GM23248 (cell line): ENCODE data around the gene ADAMTSL5. TPM values are rescaled to one million over a fixed set of nuclear protein-coding genes. Genes with fewer than 3 reads are reported as not detected.
A peak's percentile ranks its signal among the peaks of the same experiment; 100 is the strongest.

Source experiments
- DNase-seq: peaks from one replicate; pipeline ENCODE4 v3.0.0-alpha.2; 2015
- H2AFZ ChIP-seq: fragments of 200-600 bp; sonication (generic); 2 replicates; pipeline ENCODE4 v1.6.1; 2016; ENCODE audit warnings: antibody characterized with exemption
- H3F3A ChIP-seq: fragments of 200-600 bp; sonication (generic); 2 replicates; pipeline ENCODE4 v1.6.1; 2016; ENCODE audit warnings: mild to moderate bottlenecking, antibody characterized with exemption, mixed run types; ENCODE audit not compliant: insufficient read depth
- H3K27ac ChIP-seq: fragments of 200-600 bp; sonication (generic); 2 replicates; pipeline ENCODE4 v1.5.1; 2016; ENCODE audit warnings: mild to moderate bottlenecking
- H3K27me3 ChIP-seq: fragments of 200-600 bp; sonication (generic); replicated peaks from 2 replicates; pipeline ENCODE4 v1.6.1; 2016; ENCODE audit warnings: mild to moderate bottlenecking; ENCODE audit not compliant: insufficient read depth
- H3K36me3 ChIP-seq: fragments of 200-600 bp; sonication (generic); 2 replicates; pipeline ENCODE4 v1.6.1; 2016; ENCODE audit warnings: low read depth, mild to moderate bottlenecking
- H3K4me1 ChIP-seq: fragments of 200-600 bp; sonication (generic); 2 replicates; pipeline ENCODE4 v1.6.1; 2016; ENCODE audit warnings: mild to moderate bottlenecking; ENCODE audit not compliant: insufficient read depth
- H3K4me2 ChIP-seq: fragments of 200-600 bp; sonication (generic); one replicate; pipeline ENCODE4 v1.6.1; 2016; ENCODE audit warnings: mild to moderate bottlenecking; ENCODE audit not compliant: unreplicated experiment
- H3K4me3 ChIP-seq: fragments of 200-600 bp; sonication (generic); 2 replicates; pipeline ENCODE4 v1.5.1; 2016; ENCODE audit warnings: mild to moderate bottlenecking
- H3K79me2 ChIP-seq: fragments of 200-600 bp; sonication (generic); 2 replicates; pipeline ENCODE4 v1.6.1; 2016; ENCODE audit warnings: mild to moderate bottlenecking; ENCODE audit not compliant: insufficient read depth
- H3K9ac ChIP-seq: fragments of 200-600 bp; sonication (generic); 2 replicates; pipeline ENCODE4 v1.6.1; 2016; ENCODE audit warnings: mild to moderate bottlenecking
- H3K9me2 ChIP-seq: fragments of 200-600 bp; sonication (generic); 2 replicates; pipeline ENCODE4 v1.6.1; 2016; ENCODE audit warnings: mixed run types, mild to moderate bottlenecking, moderate library complexity; ENCODE audit not compliant: insufficient read depth
- H3K9me3 ChIP-seq: fragments of 200-600 bp; sonication (generic); one replicate; pipeline ENCODE4 v1.6.1; 2017; ENCODE audit warnings: low read depth
- H4K20me1 ChIP-seq: fragments of 200-600 bp; sonication (generic); 2 replicates; pipeline ENCODE4 v1.6.0; 2016; ENCODE audit not compliant: insufficient read depth
- EZH2 ChIP-seq: fragments of 200-600 bp; sonication (generic); IDR thresholded peaks from 2 replicates; pipeline ENCODE4 v1.6.1; 2018; ENCODE audit warnings: antibody characterized with exemption, mild to moderate bottlenecking; ENCODE audit not compliant: insufficient read depth, poor library complexity, severe bottlenecking
- EZH2phosphoT487 ChIP-seq: fragments of 200-600 bp; sonication (generic); IDR thresholded peaks from 2 replicates; pipeline ENCODE4 v1.6.1; 2018; ENCODE audit warnings: antibody characterized with exemption, moderate library complexity, mild to moderate bottlenecking, low read depth; ENCODE audit not compliant: insufficient read depth
- WGBS, 2 experiments: methylation state at CpG; one replicate each; pipeline ENCODE4 v1.1.6; 2015 to 2017; ENCODE audit warnings: low lambda C conversion rate in 2 of 2, low coverage in 1 of 2; ENCODE audit errors: missing lambda C conversion rate in 2 of 2; 5-methylcytosine and 5-hydroxymethylcytosine counted together
- in situ Hi-C: fragments of 300-500 bp; cut with MboI; formaldehyde crosslinking; loops from 2 replicates; pipeline ENCODE4 v1.15.0; 2020
- polyA plus RNA-seq: library from polyadenylated mRNA; unstranded; fragments of >200 nt; fragmentation: Nextera tagmentation; extraction: Ambion mirVana; gene quantifications from 2 replicates; pipeline ENCODE4 v1.2.1, GENCODE V29; 2016
- total RNA-seq: library from RNA; depleted of rRNA; stranded (reverse); fragments of >200 nt; shearing (Covaris generic); gene quantifications from 2 replicates; pipeline ENCODE4 v1.2.3, GENCODE V29; 2014; rRNA removed

The ADAMTSL5 gene
- total and polyA plus RNA-seq, 2 experiments from 2014 or later: 19.3 to 31.7 TPM

GRCh38 chr19:1457031-1457739 is 55.6 kb downstream of the ADAMTSL5 start:
- peaks cover 5% of the 10 kb centered on the region; the same call in 1 of the 2 replicates for H3F3A ChIP-seq
- H2AFZ ChIP-seq: no peak overlapping the region
- no peak overlapping the region for H3K4me3 ChIP-seq
- no peaks in the 10 kb centered on the region for H3K36me3 ChIP-seq
- H3K9ac ChIP-seq: no peak overlapping the region
- no peak overlapping the region for H3K27ac ChIP-seq
- TF ChIP-seq EZH2: no peak
- no peak for TF ChIP-seq EZH2phosphoT487
- H3K4me2 ChIP-seq: no peak overlapping the region
- H3K79me2 ChIP-seq: no peaks in the 10 kb centered on the region
- WGBS, 2 experiments: 15 to 16% methylated on average over 45 of the region's 48 CpGs
- peak; percentile 32 for DNase-seq
- in situ Hi-C loops: no loop called here
- H3K4me1 ChIP-seq: no peaks in the 10 kb centered on the region
- H4K20me1 ChIP-seq: no peaks in the 10 kb centered on the region
- no peaks in the 10 kb centered on the region for H3K9me2 ChIP-seq
- H3K9me3 ChIP-seq: no peaks in the 10 kb centered on the region
- H3K27me3 ChIP-seq: peaks cover 5% of the 10 kb centered on the region; the same call in 1 of the 2 replicates

GRCh38 chr19:1456121-1456900 is 56.5 kb downstream of the ADAMTSL5 start:
- Histone ChIP-seq H3K9me3 (no peaks in the 10 kb centered on the region), H3K4me2 (no peak overlapping the region), H3K36me3 (no peaks in the 10 kb centered on the region), H3F3A (peaks cover 5% of the 10 kb centered on the region; the same call in 1 of the 2 replicates), H3K9ac (no peak overlapping the region), H3K27ac (no peak overlapping the region), H3K27me3 (peaks cover 7% of the 10 kb centered on the region; the same call in 1 of the 2 replicates), H2AFZ (no peak overlapping the region), H3K4me3 (no peak overlapping the region), H3K9me2 (no peaks in the 10 kb centered on the region), H3K4me1 (no peaks in the 10 kb centered on the region), H3K79me2 (no peaks in the 10 kb centered on the region), H4K20me1 (no peaks in the 10 kb centered on the region)
- in situ Hi-C loops: no loop called here
- DNase-seq: no peak
- 26 to 35% methylated on average over 27 to 41 of the region's 43 CpGs for WGBS, 2 experiments
- peak; percentile 12 for TF ChIP-seq EZH2
- TF ChIP-seq EZH2phosphoT487: no peak

GRCh38 chr19:1455336-1456120 is 57.3 kb downstream of the ADAMTSL5 start:
- WGBS, 2 experiments: 3 to 5% methylated on average over 23 to 41 of the region's 42 CpGs
- TF ChIP-seq EZH2phosphoT487 (no peak), EZH2 (no peak)
- DNase-seq: peak; percentile 77

More at GRCh38 chr19:1455336-1456120, 57.3 kb downstream of the ADAMTSL5 start:
- Histone ChIP-seq H3K4me1 (no peaks in the 10 kb centered on the region), H3K9ac (no peak overlapping the region), H3K79me2 (no peaks in the 10 kb centered on the region), H4K20me1 (no peaks in the 10 kb centered on the region), H2AFZ (no peak overlapping the region), H3K9me3 (no peaks in the 10 kb centered on the region), H3K4me3 (no peak overlapping the region), H3K9me2 (no peaks in the 10 kb centered on the region), H3K27me3 (peaks cover 15% of the 10 kb centered on the region), H3F3A (peaks cover 5% of the 10 kb centered on the region; the same call in 1 of the 2 replicates), H3K27ac (no peak overlapping the region), H3K4me2 (no peak overlapping the region), H3K36me3 (no peaks in the 10 kb centered on the region)
- in situ Hi-C loops: no loop called here

Other genes starting within 250 kb of the ADAMTSL5 start
- gene CIRBP, start 243.7 kb downstream of the ADAMTSL5 start, total RNA-seq: 239 and 392 TPM in 2 replicates
- gene CIRBP, start 243.7 kb downstream of the ADAMTSL5 start, polyA plus RNA-seq: 163 and 185 TPM in 2 replicates
- 61.5 and 84.5 TPM in 2 replicates for gene FAM174C, start 237.5 kb downstream of the ADAMTSL5 start, total RNA-seq
- 67.8 and 81.6 TPM in 2 replicates for gene FAM174C, start 237.5 kb downstream of the ADAMTSL5 start, polyA plus RNA-seq
- not detected in 2 replicates for gene EFNA2, start 227.1 kb downstream of the ADAMTSL5 start, total RNA-seq
- gene EFNA2, start 227.1 kb downstream of the ADAMTSL5 start, polyA plus RNA-seq: not detected in 2 replicates
- 64.1 and 67.1 TPM in 2 replicates for gene NDUFS7, start 129.1 kb downstream of the ADAMTSL5 start, total RNA-seq
- gene NDUFS7, start 129.1 kb downstream of the ADAMTSL5 start, polyA plus RNA-seq: 173 and 177 TPM in 2 replicates
- 39.8 and 43.7 TPM in 2 replicates for gene GAMT, start 111.5 kb downstream of the ADAMTSL5 start, total RNA-seq
- gene GAMT, start 111.5 kb downstream of the ADAMTSL5 start, polyA plus RNA-seq: 40.1 and 43.1 TPM in 2 replicates
- gene DAZAP1, start 105.4 kb downstream of the ADAMTSL5 start, total RNA-seq: 56.6 and 59.4 TPM in 2 replicates
- 11.0 and 12.8 TPM in 2 replicates for gene DAZAP1, start 105.4 kb downstream of the ADAMTSL5 start, polyA plus RNA-seq
- 1,256 and 1,289 TPM in 2 replicates for gene RPS15, start 74.6 kb downstream of the ADAMTSL5 start, total RNA-seq
- gene RPS15, start 74.6 kb downstream of the ADAMTSL5 start, polyA plus RNA-seq: 921 and 947 TPM in 2 replicates
- gene APC2, start 62.9 kb downstream of the ADAMTSL5 start, total RNA-seq: 0.11 TPM in 1 of 2 replicates, not detected in the other
- 0.10 and 0.11 TPM in 2 replicates for gene APC2, start 62.9 kb downstream of the ADAMTSL5 start, polyA plus RNA-seq
- gene C19orf25, start 33.8 kb downstream of the ADAMTSL5 start, total RNA-seq: 35.9 and 40.2 TPM in 2 replicates
- 33.2 and 34.7 TPM in 2 replicates for gene C19orf25, start 33.8 kb downstream of the ADAMTSL5 start, polyA plus RNA-seq
- 0.13 and 0.76 TPM in 2 replicates for gene PCSK4, start 22.7 kb downstream of the ADAMTSL5 start, total RNA-seq
- 0.28 and 0.43 TPM in 2 replicates for gene PCSK4, start 22.7 kb downstream of the ADAMTSL5 start, polyA plus RNA-seq
- gene REEP6, start 21.8 kb downstream of the ADAMTSL5 start, total RNA-seq: 2.9 and 3.0 TPM in 2 replicates
- 4.0 and 4.3 TPM in 2 replicates for gene REEP6, start 21.8 kb downstream of the ADAMTSL5 start, polyA plus RNA-seq
- not detected in 2 replicates for gene PLK5, start 11.1 kb upstream of the ADAMTSL5 start, total RNA-seq
- gene PLK5, start 11.1 kb upstream of the ADAMTSL5 start, polyA plus RNA-seq: not detected in 2 replicates
- gene MEX3D, start 55.3 kb upstream of the ADAMTSL5 start, total RNA-seq: 50.3 and 50.6 TPM in 2 replicates
- gene MEX3D, start 55.3 kb upstream of the ADAMTSL5 start, polyA plus RNA-seq: 2.6 and 3.0 TPM in 2 replicates
- 134 and 153 TPM in 2 replicates for gene MBD3, start 79.8 kb upstream of the ADAMTSL5 start, total RNA-seq
- 24.5 and 26.4 TPM in 2 replicates for gene MBD3, start 79.8 kb upstream of the ADAMTSL5 start, polyA plus RNA-seq
- 49.3 and 53.0 TPM in 2 replicates for gene UQCR11, start 92.4 kb upstream of the ADAMTSL5 start, total RNA-seq
- 669 and 684 TPM in 2 replicates for gene UQCR11, start 92.4 kb upstream of the ADAMTSL5 start, polyA plus RNA-seq
- 58.9 and 60.6 TPM in 2 replicates for gene TCF3, start 139.6 kb upstream of the ADAMTSL5 start, total RNA-seq
- 16.2 and 18.3 TPM in 2 replicates for gene TCF3, start 139.6 kb upstream of the ADAMTSL5 start, polyA plus RNA-seq
- gene ONECUT3, start 240.5 kb upstream of the ADAMTSL5 start, total RNA-seq: not detected in 2 replicates
- gene ONECUT3, start 240.5 kb upstream of the ADAMTSL5 start, polyA plus RNA-seq: not detected in 2 replicates